ENCODE data around the gene LCORL.

DNA sequence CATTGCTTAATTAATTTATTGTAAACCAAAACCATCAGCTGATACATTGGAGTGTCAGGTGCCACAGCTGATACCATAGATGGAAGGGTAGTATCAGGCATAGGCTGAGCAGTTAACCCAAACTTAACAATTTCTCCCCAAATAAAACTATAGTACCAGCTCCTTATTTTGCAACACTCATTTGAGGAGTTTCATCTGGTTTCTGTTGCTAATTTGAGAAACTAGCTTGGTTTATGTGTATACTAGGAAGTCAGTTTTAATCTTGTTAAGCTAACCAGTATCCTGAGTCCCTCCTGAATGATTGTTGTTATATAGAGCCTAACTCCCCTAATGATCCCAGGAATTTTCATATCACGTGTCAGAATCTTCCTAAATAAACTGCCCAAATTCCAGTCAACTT is 223.7 kb downstream of the LCORL start:
- TF ChIP-seq, protein P1, sequence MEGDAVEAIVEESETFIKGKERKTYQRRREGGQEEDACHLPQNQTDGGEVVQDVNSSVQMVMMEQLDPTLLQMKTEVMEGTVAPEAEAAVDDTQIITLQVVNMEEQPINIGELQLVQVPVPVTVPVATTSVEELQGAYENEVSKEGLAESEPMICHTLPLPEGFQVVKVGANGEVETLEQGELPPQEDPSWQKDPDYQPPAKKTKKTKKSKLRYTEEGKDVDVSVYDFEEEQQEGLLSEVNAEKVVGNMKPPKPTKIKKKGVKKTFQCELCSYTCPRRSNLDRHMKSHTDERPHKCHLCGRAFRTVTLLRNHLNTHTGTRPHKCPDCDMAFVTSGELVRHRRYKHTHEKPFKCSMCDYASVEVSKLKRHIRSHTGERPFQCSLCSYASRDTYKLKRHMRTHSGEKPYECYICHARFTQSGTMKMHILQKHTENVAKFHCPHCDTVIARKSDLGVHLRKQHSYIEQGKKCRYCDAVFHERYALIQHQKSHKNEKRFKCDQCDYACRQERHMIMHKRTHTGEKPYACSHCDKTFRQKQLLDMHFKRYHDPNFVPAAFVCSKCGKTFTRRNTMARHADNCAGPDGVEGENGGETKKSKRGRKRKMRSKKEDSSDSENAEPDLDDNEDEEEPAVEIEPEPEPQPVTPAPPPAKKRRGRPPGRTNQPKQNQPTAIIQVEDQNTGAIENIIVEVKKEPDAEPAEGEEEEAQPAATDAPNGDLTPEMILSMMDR (conservative IDR thresholded peaks at IDR 0.05; ENCODE audit: low read depth, low read length), result no peak
- TF ChIP-seq POLR2A (IDR thresholded peaks at IDR 0.05; ENCODE audit: low read depth, low read length), result no peak
- no peak for TF ChIP-seq RFX5 (IDR thresholded peaks at IDR 0.05; ENCODE audit: low read depth, low read length)
- no peak for TF ChIP-seq RAD21 (IDR thresholded peaks at IDR 0.05; ENCODE audit: low read length)
- no peak for TF ChIP-seq BHLHE40 (IDR thresholded peaks at IDR 0.05; ENCODE audit: low read depth, low read length)
- TF ChIP-seq MXI1 (IDR thresholded peaks at IDR 0.05; ENCODE audit: borderline replicate concordance, low read depth, low read length), result no peak
- TF ChIP-seq MAZ (IDR thresholded peaks at IDR 0.05; ENCODE audit: borderline replicate concordance, low read depth, low read length), result no peak
- TF ChIP-seq MAFK (IDR thresholded peaks at IDR 0.05; ENCODE audit: low read depth, low read length), result no peak
- TF ChIP-seq, protein P2, sequence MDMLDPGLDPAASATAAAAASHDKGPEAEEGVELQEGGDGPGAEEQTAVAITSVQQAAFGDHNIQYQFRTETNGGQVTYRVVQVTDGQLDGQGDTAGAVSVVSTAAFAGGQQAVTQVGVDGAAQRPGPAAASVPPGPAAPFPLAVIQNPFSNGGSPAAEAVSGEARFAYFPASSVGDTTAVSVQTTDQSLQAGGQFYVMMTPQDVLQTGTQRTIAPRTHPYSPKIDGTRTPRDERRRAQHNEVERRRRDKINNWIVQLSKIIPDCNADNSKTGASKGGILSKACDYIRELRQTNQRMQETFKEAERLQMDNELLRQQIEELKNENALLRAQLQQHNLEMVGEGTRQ (IDR thresholded peaks at IDR 0.05; ENCODE audit: low read depth, low read length), result no peak
